CD4-positive, alpha-beta T cell treated with Interleukin-12 subunit alpha and Interleukin-12 subunit beta, for 1 hour (primary cell): ENCODE results near the gene RGS7.
"Not testable (repeated sequence)": the region's sequence is repeated elsewhere in the genome, so short reads cannot be mapped to it uniquely, and the experiment has no call there.

Experiments used
- DNase-seq: peaks from one replicate; pipeline ENCODE4 v3.0.0-alpha.2; 2020

The RGS7 gene

DNA sequence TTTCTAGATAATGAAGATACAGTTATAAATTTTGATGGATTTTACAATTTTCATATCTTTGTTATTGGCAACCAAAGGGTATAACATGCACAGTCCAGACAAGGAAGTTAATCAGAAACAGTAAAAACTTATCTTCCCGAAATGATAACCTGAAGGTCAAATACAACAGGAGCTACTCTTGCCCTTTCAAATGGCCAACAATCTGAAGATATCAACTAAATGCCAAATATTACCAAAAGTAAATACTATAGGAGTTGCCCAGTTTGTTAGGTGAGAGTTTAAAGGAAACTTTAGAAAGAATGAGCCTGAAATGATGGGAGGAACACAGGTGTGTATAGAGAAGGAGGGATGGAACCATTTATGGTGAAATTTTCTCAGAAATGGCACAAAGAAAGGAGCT, 153.2 kb downstream of the RGS7 start:
- no peak for DNase-seq

DNA sequence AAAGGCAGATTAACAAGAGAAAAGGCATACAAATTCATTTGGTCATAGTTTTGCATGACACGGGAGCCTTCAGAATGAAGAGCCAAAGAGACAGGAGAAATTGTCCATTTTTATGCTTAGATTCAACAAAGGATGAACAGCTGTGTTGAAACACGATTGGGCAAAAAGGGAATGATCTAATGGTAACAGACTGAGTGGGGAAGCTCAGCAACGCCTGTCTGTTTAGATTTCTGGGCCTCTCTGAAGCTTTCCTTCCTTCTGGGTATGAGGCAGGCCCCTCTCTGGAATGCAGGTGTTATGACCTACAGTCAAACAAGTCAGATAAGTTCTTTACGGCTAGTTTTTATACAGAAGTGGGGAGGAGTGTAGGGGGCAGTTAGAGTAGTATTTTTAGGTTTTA, 154.6 kb downstream of the RGS7 start:
- DNase-seq, result no peak

DNA sequence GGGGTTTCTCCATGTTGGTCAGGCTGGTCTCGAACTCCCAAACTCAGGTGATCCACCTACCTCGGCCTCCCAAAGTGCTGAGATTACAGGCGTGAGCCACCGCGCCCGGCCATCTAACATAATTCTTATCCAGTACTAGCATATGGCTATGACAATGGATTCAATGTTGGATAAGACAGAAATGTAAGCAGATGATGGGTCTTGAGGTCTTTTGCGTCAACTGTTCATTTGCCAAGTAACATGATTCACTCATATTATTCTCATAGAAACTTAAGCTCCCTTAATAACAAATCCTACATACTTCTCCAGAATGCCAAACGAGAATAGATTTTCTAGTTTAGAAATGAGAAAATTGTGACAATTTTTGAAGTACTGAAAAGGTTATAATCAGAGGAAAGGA, 170.3 kb downstream of the RGS7 start:
- no peak for DNase-seq

DNA sequence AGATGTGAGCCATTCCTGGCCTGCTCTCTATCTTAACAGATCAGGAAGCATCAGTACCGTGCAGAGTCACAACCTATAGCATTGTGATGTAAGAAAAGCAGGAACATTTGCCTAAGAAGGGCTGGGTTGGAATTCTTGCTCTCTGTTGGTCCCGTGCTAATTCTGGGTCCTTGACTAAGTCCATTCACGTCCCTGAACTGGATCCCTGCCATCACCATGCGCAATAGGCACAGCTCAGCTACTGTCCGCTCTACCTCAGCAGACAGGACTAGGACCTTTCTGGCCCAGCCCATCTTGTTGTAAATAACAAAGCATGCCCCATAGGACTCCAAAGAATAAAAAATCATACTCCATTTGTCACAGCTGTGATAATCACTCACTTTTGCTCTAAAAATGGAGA, 175.0 kb downstream of the RGS7 start:
- no peak for DNase-seq

DNA sequence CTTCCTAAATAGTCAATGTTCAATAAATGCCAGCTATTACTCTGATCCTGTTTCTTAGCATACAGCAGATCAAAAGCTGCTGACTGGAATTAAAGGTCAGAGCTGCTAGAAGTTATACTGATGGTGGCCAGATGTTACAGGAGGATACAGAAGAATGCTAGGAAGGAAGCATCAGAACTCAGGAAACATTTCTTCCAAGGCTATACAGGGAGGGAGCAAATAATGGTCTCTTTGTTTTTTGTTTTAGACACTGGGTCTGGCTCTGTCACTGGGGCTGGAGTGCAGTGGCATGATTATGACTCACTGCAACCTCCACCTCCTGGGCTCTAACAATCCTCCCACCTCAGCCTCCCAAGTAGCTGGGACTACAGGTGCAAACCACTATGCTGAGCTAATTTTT, 175.5 kb downstream of the RGS7 start:
- no peak for DNase-seq

DNA sequence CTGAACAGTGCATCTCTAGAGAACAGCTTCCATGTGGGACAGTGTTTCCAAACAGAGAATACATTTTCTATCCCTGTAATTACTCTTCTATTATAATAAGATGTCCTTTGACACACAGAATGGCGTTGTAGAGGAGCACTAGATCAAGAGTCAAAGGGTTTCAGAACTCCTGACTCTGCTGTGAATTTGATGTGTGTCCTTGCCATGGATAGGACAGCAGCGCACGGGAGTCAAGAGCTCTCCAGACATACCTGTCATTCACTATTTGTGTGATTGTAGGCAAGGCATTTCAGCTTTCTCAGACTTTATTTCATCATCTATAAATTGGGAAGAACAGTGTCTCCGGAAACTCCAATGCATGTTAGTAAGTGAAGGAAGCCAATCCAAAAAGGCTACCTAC, 176.4 kb downstream of the RGS7 start:
- no peak for DNase-seq

DNA sequence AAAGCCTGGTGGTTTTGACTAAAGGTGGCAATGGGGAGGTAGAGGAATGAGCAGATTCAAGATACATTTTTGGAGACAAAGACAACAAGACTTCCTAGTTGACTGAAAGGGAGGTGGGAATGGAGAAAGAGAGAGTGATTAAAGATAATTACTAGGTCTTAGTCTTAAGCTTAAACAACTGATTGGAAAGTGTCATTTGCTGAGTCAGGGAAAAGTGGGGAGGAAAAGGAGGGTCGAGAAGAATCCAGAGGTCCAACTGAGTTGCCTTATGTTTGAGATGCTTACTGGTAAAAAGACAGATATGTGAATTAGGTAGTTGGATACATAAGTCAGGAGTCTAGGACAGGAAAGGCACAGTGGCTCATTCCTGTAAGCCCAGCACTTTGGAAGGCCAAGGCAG, 179.3 kb downstream of the RGS7 start:
- no peak for DNase-seq

DNA sequence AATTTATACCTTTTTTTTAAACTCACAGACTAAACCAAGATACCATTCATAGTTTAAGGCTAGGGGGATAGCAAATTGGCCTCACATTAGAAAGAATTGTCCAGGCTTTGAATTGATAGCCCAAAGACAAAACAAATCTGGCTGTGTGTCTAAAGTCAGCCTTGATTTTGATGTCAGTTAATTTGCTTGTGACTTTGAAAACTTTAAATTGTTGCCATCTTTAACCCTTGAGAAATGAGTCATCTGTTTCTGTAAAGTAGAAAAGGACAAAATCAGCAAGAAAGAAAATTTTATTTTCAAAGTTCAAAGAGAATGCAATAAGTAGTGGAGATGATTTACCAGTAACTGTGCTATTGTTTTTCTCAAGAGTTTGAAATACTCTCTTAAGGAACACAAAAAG, 184.5 kb downstream of the RGS7 start:
- DNase-seq, result no peak

DNA sequence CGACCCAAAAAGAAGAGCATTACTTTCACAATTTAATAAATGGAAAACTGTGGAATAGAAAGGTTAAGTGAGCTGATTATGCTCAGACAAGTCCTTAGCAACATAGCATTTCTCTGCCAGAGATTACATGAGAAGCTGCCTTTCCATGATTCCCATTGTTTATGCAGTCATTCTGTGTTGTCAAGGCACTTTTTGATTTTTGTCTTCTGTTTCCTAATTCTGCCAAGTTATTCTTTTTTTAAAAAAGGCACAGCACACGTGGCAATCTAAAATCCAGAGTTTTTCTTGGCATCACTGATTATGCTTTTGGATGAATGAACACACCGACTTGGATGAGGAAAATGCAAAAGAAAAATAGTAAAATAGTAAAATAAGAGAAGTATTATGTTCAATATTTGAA, 185.0 kb downstream of the RGS7 start:
- DNase-seq, result no peak

DNA sequence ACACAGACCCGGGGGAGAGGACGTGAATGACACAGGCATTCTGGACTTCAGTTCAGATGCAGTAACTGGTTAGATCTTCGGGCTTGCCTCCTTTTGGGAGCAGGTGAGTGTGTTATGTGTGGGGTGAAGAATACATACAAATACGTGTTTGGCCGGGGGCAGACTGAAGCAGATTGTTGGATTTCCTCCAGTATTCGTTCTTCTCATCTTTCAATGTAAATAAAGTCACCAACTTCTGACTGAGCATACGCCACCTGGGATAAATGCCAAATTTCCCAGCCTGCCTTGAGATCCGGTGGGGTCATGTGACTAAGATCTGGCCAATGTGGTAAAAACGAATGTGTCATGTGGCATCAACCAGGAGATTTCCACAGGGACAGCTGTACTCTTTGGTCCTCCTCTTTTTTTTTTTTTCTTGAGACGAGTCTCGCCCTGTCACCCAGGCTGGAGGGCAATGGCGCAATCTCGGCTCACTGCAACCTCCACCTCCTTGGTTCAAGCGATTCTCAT, 189.8 kb downstream of the RGS7 start:
- DNase-seq, result no peak

DNA sequence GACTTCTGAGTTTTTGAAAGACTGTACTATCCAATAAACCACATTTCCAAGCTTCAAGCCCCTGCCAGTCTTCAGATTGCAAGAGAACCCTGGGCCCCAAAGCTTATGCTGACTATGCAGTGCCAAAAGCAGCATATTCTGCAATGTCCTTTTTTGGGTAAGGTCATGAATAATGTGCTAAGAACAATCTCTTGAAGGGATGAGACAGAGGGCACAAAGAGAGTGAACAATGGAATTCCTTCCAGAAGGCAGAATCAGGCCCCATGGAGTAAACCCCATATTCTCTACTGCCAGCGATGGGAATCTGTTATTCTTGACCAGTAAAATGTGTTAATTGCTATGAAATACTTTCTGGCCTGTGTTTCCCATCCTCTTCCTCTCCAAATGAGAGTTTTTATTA, 190.4 kb downstream of the RGS7 start:
- DNase-seq, result no peak

DNA sequence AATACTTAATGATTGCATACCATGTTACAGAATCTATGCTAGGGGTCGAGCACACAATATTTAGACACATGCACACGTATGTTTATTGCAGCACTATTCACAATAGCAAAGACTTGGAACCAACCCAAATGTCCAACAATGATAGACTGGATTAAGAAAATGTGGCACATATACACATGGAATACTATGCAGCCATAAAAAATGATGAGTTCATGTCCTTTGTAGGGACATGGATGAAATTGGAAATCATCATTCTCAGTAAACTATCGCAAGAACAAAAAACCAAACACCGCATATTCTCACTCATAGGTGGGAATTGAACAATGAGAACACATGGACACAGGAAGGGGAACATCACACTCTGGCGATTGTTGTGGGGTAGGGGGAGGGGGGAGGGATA, 191.7 kb downstream of the RGS7 start:
- not testable (repeated sequence) for DNase-seq

DNA sequence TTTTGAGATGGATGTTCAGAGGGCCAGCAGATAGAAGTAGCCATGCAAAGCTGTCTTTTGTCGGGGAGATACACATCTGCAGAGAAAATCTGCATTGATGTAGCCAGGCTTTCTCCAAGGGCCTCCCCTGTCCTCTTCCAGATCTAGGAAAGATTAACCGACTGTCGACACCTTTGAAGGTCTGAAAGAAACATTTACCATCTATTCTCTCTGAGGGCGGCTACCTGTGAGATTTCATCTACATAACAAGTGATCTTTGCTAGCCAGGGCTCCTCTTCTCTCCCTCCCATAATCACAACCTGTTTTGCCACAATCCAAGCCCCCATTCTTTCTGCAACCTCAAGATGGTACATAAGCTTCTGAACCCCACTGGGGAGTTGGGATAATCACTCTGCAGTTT, 193.6 kb downstream of the RGS7 start:
- DNase-seq, result no peak

DNA sequence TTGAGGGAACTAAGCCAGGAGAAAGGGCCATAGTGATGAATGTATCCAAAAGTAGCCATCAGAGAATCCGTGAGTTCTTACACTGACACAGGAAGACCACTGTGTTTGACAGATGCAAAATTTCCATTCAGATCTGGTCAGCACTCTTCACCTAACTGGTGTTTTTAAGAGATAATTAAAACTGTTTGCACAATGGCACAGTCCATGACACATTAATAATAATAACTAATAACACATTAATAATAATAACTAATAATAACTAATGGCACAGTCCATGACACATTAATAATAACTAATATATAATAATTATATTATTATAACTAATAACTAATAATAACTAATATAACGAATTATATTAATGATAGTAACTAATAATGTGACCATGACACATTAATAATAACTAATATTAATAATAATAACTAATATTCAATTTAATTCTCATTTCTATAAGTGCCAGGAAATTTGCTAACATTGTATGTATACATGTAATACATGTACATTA, 195.8 kb downstream of the RGS7 start:
- no peak for DNase-seq

DNA sequence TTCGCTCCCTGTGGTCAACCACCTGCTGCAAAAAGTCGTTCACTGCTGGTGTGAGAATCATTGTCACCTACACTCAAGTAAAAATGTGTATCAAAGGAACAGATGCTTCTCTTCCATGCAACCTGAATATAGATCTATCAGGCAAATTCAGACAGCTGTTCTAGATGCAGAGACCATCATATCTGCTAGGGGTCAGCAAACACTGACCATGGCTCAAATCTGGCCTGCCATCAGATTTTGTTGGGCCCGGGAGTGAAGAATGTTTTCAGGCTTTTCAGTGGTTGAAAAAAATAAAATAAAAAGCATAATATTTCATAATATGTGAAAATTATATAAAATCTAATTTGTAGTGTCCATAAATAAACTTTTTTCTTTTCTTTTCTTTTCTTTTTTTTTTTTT, 199.6 kb downstream of the RGS7 start:
- DNase-seq, result no peak

DNA sequence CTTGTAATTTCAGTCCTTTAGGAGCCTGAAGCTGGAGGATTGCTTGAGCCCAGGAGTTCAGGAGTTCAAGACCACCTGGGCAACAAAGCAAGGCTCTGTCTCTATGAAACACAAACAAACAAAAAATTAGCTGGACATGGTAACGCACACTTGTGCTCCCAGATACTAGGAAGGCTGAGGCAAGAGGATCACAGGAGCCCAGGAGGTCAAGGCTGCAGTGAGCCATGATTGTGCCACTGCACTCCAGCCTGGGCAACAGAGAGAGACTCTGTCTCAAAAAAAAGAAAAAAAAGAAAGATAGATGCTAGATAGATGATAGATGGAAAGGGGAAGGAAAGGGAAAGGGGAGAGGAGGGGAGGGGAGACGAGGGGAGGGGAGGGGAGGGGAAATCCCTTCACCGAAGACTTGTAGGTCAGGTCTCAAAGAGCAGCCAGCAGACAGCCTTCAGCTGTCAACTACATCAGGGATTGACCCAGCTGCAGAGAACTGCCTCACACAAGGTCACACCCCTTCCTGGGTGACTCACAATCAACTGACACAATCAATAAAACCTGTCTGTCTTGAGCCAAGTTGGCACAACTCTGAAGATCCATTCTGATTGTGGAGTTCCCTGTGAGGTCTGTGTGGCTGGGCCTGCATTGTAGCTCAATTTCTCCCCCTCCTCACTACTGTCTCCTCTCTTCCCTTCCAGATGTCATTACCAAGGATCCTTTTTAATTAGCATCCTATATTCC, 200.6 kb downstream of the RGS7 start:
- no peak for DNase-seq

DNA sequence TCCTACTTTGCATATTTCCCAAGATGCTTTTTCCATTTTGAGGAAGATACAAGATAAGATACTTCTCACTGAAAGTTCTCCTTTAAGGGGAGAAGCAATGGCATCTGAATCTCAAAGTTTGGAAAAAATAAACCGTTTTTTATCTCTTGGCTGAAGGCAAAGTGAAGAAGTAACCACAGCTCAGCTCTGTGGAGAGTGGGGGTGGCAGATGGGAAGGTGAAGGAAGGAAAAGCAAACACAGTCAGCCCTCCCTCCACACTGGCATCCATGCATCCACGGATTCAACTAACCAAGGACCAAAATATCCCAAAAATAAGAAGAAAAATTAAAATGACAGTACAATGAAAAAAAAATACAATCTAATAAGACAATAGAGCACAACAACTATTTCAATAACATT, 211.1 kb downstream of the RGS7 start:
- DNase-seq, result no peak

DNA sequence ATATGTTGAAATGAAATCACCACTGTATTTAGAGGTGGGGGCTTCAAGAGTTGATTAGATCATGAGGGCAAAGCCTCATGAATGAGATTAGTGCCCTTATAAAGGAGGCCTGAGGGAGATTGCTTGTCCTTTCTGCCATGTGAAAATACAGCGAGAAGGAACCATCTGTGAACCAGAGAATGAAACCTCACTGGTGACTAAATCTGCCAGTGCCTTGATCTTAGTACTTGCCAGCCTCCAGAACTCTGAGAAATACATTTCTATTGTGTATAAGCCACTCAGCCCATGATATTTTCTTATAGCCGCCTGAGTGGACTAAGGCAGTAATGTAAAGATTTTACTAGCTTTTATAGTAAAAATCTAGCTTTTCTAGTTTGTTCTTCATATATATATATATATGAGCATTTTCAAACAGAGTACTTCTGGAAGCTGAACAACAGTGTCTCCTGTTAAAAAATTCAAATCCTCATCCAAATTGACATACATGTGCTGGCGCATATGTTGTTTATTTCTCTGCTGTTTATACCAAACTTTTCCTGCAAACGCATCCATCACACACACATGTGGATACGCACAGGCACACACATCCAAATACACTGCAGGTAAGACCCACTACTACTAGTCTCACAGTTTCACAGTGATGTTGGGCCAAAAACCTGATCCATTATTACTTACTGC, 213.1 kb downstream of the RGS7 start:
- no peak for DNase-seq

DNA sequence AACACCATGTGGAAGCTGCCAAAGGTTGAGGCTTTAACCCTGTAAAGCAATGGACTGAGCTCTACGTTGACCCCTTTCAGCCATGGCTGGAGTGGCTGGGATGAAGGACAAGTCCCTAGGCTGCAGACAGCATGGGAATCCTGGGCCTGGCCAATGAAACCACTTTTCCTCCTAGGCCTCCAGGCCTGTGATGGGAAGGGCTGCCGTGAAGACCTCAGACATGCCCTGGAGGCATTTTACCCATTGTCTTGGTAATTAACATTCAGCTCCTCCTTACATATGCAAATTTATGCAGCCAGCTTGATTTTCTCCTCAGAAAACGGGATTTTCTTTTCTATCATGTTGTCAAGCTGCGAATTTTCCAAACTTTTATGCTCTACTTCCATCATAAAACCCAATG, 214.5 kb downstream of the RGS7 start:
- no peak for DNase-seq

DNA sequence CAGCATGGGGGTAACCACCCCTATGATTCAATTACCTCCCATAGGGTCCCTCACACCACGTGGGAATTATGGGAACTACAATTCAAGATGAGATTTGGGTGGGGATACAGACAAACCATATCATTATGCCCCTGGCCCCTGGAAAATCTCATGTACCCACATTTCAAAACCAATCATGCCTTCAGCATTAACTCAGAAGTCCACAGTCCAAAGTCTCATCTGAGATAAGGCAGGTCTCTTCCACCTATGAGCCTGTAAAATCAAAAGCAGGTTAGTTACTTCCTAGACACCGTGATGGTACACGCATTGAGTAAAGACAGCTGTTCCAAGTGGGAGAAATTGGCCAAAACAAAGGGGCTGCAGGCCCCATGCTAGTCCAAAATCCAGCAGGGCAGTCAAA, 215.4 kb downstream of the RGS7 start:
- DNase-seq, result not testable (repeated sequence)

DNA sequence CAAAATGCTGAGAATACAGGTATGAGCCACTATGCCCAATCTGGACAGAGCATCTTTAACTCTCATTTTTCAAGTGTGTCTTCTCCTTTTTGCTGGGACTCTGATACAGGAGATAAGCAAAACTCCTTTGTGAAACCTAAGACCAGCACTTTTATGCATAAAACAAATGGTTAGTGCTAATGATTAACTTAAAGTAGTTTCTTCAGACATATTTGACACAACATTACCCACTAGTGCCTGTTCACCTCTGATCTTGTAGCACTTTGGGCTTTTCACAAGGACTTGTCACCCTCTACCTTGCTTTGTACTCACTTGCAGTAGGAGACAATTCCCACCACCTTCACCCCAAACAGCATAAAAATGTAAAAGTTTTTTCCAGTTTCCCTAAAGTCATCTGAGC, 216.3 kb downstream of the RGS7 start:
- no peak for DNase-seq

DNA sequence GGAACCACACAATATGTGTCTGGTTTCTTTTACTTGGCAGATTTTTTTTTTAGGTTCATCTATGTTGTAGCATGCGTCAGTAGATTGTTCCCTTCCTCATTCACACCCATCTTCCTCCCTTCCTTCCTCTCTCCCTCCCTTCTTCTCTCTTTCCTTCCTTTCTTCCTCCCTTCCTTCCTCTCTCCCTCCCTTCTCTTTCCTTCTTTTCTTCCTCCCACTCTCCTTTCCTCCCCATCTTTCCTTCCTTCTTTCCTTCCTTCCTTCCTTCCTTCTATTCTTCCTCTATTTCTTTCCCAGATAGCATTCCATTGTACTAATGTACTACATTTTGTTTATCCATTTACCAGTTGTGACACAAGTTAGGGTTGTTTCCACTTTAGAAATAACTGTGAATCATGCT, 218.0 kb downstream of the RGS7 start:
- no peak for DNase-seq

DNA sequence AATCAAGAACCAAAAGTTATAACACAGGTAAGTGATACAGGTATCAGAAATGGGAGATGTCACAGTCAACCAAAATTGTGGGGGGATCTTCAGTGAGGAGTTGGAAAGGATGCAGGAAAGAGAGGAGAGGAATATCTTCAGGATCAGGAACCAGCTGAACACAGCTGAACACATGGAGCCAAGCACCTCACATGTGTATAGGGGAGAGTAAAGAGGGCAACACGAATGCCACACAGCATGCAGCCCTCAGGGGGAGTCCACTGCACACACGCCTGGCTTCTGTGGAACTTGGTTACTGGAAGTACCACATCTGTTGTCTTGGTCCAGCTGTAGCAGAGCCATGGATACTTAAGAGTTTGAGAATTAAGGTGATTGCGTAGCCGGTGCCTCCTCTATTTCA, 218.8 kb downstream of the RGS7 start:
- DNase-seq, result no peak

DNA sequence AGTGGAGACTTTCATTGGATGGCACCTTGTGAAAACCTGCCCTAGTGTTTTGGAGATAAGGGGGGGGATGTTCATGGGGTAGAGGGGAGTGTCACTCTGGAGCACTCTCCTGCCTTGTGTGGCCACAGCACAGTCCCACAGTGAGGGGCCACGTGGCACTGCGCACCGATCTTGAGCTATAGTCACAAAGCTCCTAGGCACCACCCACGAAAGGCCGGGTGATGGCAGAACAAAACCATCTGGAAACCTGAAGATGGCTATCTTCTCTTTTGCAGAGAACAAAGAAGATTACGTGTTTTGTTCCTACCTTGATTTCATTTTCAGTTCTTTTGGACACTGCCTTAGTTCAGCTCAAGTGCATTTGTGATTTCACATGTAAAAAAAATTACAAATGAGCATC, 220.6 kb downstream of the RGS7 start:
- no peak for DNase-seq
